SK-N-SH (cell line): ENCODE measurements around the gene SLC44A5.

Source experiments
- CTCF ChIP-seq: fragments of 200-600 bp; sonication (generic); IDR thresholded peaks from 2 replicates; pipeline ENCODE4 v1.6.1; 2017; ENCODE audit warnings: antibody characterized with exemption, mild to moderate bottlenecking, moderate library complexity
- EP300 ChIP-seq, 2 experiments: IDR thresholded peaks; 2 replicates each; pipeline versions ENCODE4 v1.4.0 to v1.6.1; 2012; ENCODE audit warnings: borderline replicate concordance in 1 of 2, low read depth in 1 of 2, low read length in 1 of 2
- MAX ChIP-seq: IDR thresholded peaks from 2 replicates; pipeline ENCODE4 v1.4.0; 2012; ENCODE audit warnings: low read depth
- REST ChIP-seq: IDR thresholded peaks from 2 replicates; pipeline ENCODE4 v1.6.1; 2012; ENCODE audit warnings: mild to moderate bottlenecking, low read depth, low read length, moderate library complexity
- SMC3 ChIP-seq: IDR thresholded peaks from 2 replicates; pipeline ENCODE4 v1.6.1; 2012; ENCODE audit warnings: low read depth, low read length, improper control_type of control experiment
- YY1 ChIP-seq: IDR thresholded peaks from 2 replicates; pipeline ENCODE4 v1.4.0; 2012; ENCODE audit warnings: low read depth, mild to moderate bottlenecking

GRCh38 chr1:75461808-75462325 is 149.0 kb downstream of the SLC44A5 start:
- TF ChIP-seq CTCF = no peak
- TF ChIP-seq YY1 = no peak
- TF ChIP-seq REST = no peak
- no peak for TF ChIP-seq EP300 (IDR thresholded peaks at IDR 0.05; ENCODE audit: borderline replicate concordance in 1 of 2, low read depth in 1 of 2, low read length in 1 of 2)
- no peak for TF ChIP-seq MAX
- no peak for TF ChIP-seq SMC3
